Measurements from ENCODE around the gene DARS1.
"Not testable (repeated sequence)": the region's sequence is repeated elsewhere in the genome, so short reads cannot be mapped to it uniquely, and the experiment has no call there.

The DARS1 gene

DNA sequence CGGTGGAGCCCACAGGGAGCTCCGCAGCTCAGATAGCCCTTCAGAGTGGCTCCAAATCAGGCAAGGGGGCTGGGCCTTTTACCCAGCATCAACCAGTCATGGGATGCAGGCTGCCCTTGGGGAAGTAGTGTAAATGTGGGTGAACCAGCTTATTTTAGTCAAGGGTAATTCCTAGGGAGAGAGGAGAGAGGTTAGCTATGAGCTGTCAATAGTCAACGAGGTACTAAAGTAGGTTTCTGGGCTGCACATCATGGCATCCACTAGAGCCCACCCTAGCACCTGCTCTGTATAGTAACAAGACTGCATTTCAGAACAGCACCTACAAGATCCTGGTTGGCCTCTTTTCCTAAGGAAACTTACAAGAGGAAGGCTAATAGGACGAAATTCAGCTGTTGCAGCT is 99.7 kb downstream of the DARS1 start:
- Histone ChIP-seq H3K27ac (no peak overlapping the region), H3K27me3 (no peaks in the 10 kb centered on the region), H3K36me3 (no peaks in the 10 kb centered on the region), H3K4me3 (ENCODE audit: low read depth in 1 of 2, low read length in 1 of 2) (no peak overlapping the region), H3K4me1 (ENCODE audit: control insufficient read depth in 1 of 2, insufficient read depth in 1 of 2, low read depth in 1 of 2, low read length in 1 of 2) (peaks cover 7 to 9% of the 10 kb centered on the region in 2 experiments), H3K9me3 (no peaks in the 10 kb centered on the region)
- TF ChIP-seq, protein P1, sequence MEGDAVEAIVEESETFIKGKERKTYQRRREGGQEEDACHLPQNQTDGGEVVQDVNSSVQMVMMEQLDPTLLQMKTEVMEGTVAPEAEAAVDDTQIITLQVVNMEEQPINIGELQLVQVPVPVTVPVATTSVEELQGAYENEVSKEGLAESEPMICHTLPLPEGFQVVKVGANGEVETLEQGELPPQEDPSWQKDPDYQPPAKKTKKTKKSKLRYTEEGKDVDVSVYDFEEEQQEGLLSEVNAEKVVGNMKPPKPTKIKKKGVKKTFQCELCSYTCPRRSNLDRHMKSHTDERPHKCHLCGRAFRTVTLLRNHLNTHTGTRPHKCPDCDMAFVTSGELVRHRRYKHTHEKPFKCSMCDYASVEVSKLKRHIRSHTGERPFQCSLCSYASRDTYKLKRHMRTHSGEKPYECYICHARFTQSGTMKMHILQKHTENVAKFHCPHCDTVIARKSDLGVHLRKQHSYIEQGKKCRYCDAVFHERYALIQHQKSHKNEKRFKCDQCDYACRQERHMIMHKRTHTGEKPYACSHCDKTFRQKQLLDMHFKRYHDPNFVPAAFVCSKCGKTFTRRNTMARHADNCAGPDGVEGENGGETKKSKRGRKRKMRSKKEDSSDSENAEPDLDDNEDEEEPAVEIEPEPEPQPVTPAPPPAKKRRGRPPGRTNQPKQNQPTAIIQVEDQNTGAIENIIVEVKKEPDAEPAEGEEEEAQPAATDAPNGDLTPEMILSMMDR (IDR thresholded peaks at IDR 0.05): no peak

DNA sequence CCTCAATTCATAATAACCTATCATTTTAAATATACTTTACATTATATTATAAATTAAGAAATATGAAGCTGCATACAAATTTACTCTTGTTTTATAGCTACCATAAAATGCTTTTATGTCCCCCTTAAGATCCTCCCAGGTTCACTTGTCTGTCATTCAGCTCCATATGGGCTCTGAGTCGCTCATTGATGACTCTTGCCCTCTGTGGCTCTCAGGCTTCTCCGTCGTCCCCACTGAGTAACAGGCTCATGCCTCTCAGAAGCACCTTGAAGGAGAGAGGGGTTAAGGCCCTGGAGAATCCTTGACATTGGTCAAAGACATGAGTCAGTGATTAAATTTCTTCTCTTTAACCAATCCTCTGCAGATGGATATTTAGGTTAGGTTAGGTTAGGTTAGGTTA is 103.0 kb downstream of the DARS1 start:
- TF ChIP-seq, protein P1 (IDR thresholded peaks at IDR 0.05): no peak
- no peak overlapping the region for H3K27ac ChIP-seq

DNA sequence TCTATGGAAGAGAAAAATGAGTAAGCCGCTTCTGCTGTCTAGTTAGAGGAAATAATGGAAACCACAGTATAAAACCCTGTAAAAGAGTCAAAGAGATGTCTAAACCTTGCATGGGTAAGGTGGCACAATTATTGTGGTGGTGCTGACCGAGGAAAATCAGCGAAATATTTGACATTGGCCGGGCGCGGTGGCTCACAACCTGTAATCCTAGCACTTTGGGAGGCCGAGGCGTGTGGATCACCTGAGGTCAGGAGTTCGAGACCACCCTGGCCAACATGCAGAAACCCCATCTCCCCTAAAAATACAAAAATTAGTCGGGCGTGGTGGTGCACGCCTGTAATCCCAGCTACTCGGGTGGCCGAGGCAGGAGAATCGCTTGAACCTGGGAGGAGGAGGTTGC is 108.7 kb downstream of the DARS1 start:
- Histone ChIP-seq H3K4me3 (ENCODE audit: low read depth in 1 of 2, low read length in 1 of 2) (peak overlapping the region; percentile 69 to 75), H3K27ac (peak overlapping the region; percentile 71), H3K4me1 (ENCODE audit: control insufficient read depth in 1 of 2, insufficient read depth in 1 of 2, low read depth in 1 of 2, low read length in 1 of 2) (peaks cover 20 to 21% of the 10 kb centered on the region in 2 experiments)
- not testable (repeated sequence) for H3K27me3 ChIP-seq, H3K9me3 ChIP-seq, H3K36me3 ChIP-seq

More for the DNA sequence above, 103.0 kb downstream of the DARS1 start:
- no peaks in the 10 kb centered on the region for H3K27me3 ChIP-seq
- H3K4me3 ChIP-seq (ENCODE audit: low read depth in 1 of 2, low read length in 1 of 2): no peak overlapping the region
- H3K36me3 ChIP-seq: no peaks in the 10 kb centered on the region
- peaks cover 0 to 6% of the 10 kb centered on the region in 2 experiments for H3K4me1 ChIP-seq (ENCODE audit: control insufficient read depth in 1 of 2, insufficient read depth in 1 of 2, low read depth in 1 of 2, low read length in 1 of 2)
- H3K9me3 ChIP-seq: no peaks in the 10 kb centered on the region

- H3K27ac ChIP-seq: peak within 1 kb of the TSS; percentile 71
- H3K36me3 ChIP-seq: no peaks in the 10 kb centered on the region
- peaks cover 20 to 21% of the 10 kb centered on the region in 2 experiments for H3K4me1 ChIP-seq (ENCODE audit: control insufficient read depth in 1 of 2, insufficient read depth in 1 of 2, low read depth in 1 of 2, low read length in 1 of 2)
- TF ChIP-seq, protein P1 (IDR thresholded peaks at IDR 0.05): peak; percentile 54
- H3K4me3 ChIP-seq (ENCODE audit: low read depth in 1 of 2, low read length in 1 of 2): peak within 1 kb of the TSS; percentile 69 to 75
- no peaks in the 10 kb centered on the region for H3K9me3 ChIP-seq
- H3K27me3 ChIP-seq: no peaks in the 10 kb centered on the region
Measured at GRCh38 chr2:135876066-135876711, 109.2 kb downstream of the DARS1 start, which contains the start of gene MCM6. TSS of gene MCM6 (minus strand) at chr2:135876443. CDS start at chr2:135876365, 78 bp downstream.

DNA sequence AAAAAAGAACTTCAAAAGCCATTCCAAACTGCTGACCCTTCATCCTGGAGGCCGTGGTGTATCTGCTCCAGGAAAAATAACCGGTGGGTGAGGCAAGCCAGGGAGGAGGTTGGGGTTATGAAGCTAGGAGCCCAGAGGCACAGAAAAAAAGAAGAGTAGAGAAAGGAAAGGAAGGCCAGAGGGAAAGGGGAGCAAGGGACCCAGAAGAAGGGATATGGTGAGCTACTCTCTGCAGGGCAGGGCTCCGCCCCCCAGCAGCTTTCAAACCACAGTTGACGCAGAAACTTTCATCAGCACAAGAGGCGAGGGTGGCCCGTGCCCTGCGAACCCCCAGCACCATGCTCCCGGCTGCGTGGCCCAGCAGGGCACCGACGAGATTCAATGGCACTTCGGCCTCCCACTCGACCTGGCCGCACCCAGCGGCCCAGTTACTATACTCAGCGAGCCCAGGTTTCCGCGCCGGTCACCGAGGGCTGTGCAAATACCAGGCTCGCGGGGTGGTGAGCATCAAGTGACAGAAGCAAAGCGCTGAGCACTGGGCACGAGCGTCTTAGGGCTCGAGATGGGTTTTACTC is 109.8 kb downstream of the DARS1 start:
- Histone ChIP-seq H3K27ac (peak overlapping the region; percentile 71), H3K36me3 (no peaks in the 10 kb centered on the region), H3K27me3 (no peaks in the 10 kb centered on the region), H3K4me3 (ENCODE audit: low read depth in 1 of 2, low read length in 1 of 2) (peak overlapping the region; percentile 69 to 75), H3K9me3 (no peaks in the 10 kb centered on the region), H3K4me1 (ENCODE audit: control insufficient read depth in 1 of 2, insufficient read depth in 1 of 2, low read depth in 1 of 2, low read length in 1 of 2) (peaks cover 20 to 21% of the 10 kb centered on the region in 2 experiments)
- TF ChIP-seq, protein P1 (IDR thresholded peaks at IDR 0.05): no peak

DNA sequence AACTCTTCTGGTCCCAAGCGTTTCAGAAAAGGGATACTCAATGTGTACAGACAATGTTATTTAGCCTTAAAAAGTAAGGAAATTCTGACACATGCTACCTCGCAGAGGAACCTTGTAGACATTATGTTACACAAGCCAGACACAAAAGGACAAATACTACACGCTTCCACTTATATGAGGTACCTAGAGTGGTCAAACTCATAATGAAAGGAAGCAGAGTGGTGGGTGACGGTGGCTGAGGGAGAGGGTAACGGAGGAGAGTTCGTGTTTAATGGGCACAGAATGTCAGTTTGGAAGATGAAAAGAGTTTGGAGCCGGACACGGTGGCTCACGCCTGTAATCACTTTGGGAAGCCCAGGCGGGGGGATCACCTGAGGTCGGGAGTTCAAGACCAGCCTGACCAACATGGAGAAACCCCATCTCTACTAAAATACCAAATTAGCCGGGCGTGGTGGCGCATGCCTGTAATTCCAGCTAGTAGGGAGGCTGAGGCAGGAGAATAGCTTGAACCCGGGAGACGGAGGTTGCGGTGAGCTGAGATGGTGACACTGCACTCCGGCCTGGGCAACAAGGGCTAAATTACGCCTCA is 110.6 kb downstream of the DARS1 start:
- no peak overlapping the region for H3K4me3 ChIP-seq (ENCODE audit: low read depth in 1 of 2, low read length in 1 of 2)
- H3K27me3 ChIP-seq: no peaks in the 10 kb centered on the region
- no peaks in the 10 kb centered on the region for H3K36me3 ChIP-seq
- H3K4me1 ChIP-seq (ENCODE audit: control insufficient read depth in 1 of 2, insufficient read depth in 1 of 2, low read depth in 1 of 2, low read length in 1 of 2): peaks cover 20 to 21% of the 10 kb centered on the region in 2 experiments
- TF ChIP-seq, protein P1 (IDR thresholded peaks at IDR 0.05): no peak
- no peaks in the 10 kb centered on the region for H3K9me3 ChIP-seq
- no peak overlapping the region for H3K27ac ChIP-seq

All from neutrophil (primary cell).